Measurements from ENCODE around the gene TMEM123.

- TF ChIP-seq CTCF (IDR thresholded peaks at IDR 0.05) (no peak), EZH2 (IDR thresholded peaks at IDR 0.05; ENCODE audit: borderline replicate concordance, insufficient read depth, low read depth, low read length, poor library complexity, severe bottlenecking) (no peak)
Measured at GRCh38 chr11:102383839-102384238, 68.7 kb downstream of the TMEM123 start.

Measured in B cell (primary cell).